ENCODE data around the gene SUCO. TPM values are rescaled to one million over a fixed set of nuclear protein-coding genes. Genes with fewer than 3 reads are reported as not detected.

SUCO gene
- polyA plus RNA-seq, 1 of the 3 experiments (the other 2 are of a cell fraction), result 5.4 TPM

DNA sequence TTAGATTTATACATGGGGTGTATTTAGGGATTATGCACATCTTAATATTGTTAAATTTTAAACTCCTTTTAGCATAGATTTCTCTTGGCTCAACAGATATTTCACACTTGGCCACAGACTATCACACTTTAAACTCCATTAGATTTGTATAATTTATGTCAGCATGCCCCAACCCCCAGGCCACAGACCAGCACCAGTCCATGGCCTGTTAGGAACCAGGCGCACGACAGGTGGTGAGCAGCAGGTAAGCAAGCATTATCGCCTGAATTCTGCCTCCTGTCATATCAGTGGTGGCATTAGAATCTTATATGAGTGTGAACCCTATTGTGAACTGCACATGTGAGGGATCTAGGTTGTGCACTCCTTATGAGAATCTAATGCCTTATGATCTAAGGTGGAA is 34.8 kb downstream of the SUCO start:
- Histone ChIP-seq H3K4me1 (ENCODE audit: control insufficient read depth in 1 of 2, insufficient read depth in 2 of 2, low read depth in 1 of 2, low read length in 1 of 2) (peaks cover 0 to 6% of the 10 kb centered on the region in 2 experiments; a peak in 1 of 4 replicates), H3K4me2 (no peak overlapping the region), H3K9me2 (no peaks in the 10 kb centered on the region), H3F3A (replicated peaks; ENCODE audit: insufficient read depth) (peaks cover 6% of the 10 kb centered on the region), H3K36me3 (replicated peaks in 1 of 2; ENCODE audit: control insufficient read depth in 1 of 2, insufficient read depth in 2 of 2, low read length in 1 of 2) (peaks cover 44 to 58% of the 10 kb centered on the region in 2 experiments), H4K20me1 (ENCODE audit: insufficient read depth) (no peaks in the 10 kb centered on the region), H3K27me3 (ENCODE audit: insufficient read depth) (no peaks in the 10 kb centered on the region), H3K79me2 (ENCODE audit: insufficient read depth) (no peaks in the 10 kb centered on the region), H3K9ac (no peak overlapping the region), H3K27ac (ENCODE audit: low read depth in 2 of 2, low read length in 1 of 2) (no peak overlapping the region), H2AFZ (ENCODE audit: low read depth) (no peak overlapping the region), H3K4me3 (ENCODE audit: low read depth in 2 of 2, low read length in 1 of 2) (no peak overlapping the region), H3K9me3 (no peaks in the 10 kb centered on the region)
- ChIA-PET CTCF (no interaction called here), POLR2A (no interaction called here)
- TF ChIP-seq ELF1 (IDR thresholded peaks at IDR 0.05), result no peak
- no peak for TF ChIP-seq GATA2 (CRISPR knock-in tag; IDR thresholded peaks at IDR 0.05)
- no peak for TF ChIP-seq RAD21 (IDR thresholded peaks at IDR 0.05; ENCODE audit: low read length)
- no peak for TF ChIP-seq TAF1 (IDR thresholded peaks at IDR 0.05; ENCODE audit: borderline replicate concordance, low read depth, low read length)
- TF ChIP-seq PBX3 (IDR thresholded peaks at IDR 0.05), result no peak
- TF ChIP-seq USF1 (IDR thresholded peaks at IDR 0.05; ENCODE audit: borderline replicate concordance, low read depth), result no peak
- TF ChIP-seq USF2 (IDR thresholded peaks at IDR 0.05; ENCODE audit: borderline replicate concordance, low read depth, low read length), result no peak
- no peak for TF ChIP-seq TCF12 (IDR thresholded peaks at IDR 0.05)
- TF ChIP-seq RFX5 (IDR thresholded peaks at IDR 0.05; ENCODE audit: low read length), result no peak
- TF ChIP-seq, protein P1, sequence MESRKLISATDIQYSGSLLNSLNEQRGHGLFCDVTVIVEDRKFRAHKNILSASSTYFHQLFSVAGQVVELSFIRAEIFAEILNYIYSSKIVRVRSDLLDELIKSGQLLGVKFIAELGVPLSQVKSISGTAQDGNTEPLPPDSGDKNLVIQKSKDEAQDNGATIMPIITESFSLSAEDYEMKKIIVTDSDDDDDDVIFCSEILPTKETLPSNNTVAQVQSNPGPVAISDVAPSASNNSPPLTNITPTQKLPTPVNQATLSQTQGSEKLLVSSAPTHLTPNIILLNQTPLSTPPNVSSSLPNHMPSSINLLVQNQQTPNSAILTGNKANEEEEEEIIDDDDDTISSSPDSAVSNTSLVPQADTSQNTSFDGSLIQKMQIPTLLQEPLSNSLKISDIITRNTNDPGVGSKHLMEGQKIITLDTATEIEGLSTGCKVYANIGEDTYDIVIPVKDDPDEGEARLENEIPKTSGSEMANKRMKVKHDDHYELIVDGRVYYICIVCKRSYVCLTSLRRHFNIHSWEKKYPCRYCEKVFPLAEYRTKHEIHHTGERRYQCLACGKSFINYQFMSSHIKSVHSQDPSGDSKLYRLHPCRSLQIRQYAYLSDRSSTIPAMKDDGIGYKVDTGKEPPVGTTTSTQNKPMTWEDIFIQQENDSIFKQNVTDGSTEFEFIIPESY (IDR thresholded peaks at IDR 0.05; ENCODE audit: borderline replicate concordance, low read depth), result no peak
- 97% methylated on average over 3 of the region's 3 CpGs for WGBS (ENCODE audit: low lambda C conversion rate)
- DNase-seq, result no peak

GRCh38 chr1:172574080-172574479 is 41.1 kb downstream of the SUCO start:
- CTCF ChIA-PET, result no interaction called here
- TF ChIP-seq TAF1 (IDR thresholded peaks at IDR 0.05; ENCODE audit: borderline replicate concordance, low read depth, low read length) (no peak), GABPA (IDR thresholded peaks at IDR 0.05; ENCODE audit: low read depth) (no peak), YY1 (IDR thresholded peaks at IDR 0.05; ENCODE audit: low read depth) (no peak), RCOR1 (IDR thresholded peaks at IDR 0.05; ENCODE audit: low read length) (no peak), RXRA (IDR thresholded peaks at IDR 0.05; ENCODE audit: borderline replicate concordance, low read depth) (no peak), MEF2A (IDR thresholded peaks at IDR 0.05; ENCODE audit: borderline replicate concordance, low read depth) (no peak)
- TF ChIP-seq, protein P2, sequence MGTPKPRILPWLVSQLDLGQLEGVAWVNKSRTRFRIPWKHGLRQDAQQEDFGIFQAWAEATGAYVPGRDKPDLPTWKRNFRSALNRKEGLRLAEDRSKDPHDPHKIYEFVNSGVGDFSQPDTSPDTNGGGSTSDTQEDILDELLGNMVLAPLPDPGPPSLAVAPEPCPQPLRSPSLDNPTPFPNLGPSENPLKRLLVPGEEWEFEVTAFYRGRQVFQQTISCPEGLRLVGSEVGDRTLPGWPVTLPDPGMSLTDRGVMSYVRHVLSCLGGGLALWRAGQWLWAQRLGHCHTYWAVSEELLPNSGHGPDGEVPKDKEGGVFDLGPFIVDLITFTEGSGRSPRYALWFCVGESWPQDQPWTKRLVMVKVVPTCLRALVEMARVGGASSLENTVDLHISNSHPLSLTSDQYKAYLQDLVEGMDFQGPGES (IDR thresholded peaks at IDR 0.05; ENCODE audit: low read depth, low read length), result no peak
- TF ChIP-seq, protein P3, sequence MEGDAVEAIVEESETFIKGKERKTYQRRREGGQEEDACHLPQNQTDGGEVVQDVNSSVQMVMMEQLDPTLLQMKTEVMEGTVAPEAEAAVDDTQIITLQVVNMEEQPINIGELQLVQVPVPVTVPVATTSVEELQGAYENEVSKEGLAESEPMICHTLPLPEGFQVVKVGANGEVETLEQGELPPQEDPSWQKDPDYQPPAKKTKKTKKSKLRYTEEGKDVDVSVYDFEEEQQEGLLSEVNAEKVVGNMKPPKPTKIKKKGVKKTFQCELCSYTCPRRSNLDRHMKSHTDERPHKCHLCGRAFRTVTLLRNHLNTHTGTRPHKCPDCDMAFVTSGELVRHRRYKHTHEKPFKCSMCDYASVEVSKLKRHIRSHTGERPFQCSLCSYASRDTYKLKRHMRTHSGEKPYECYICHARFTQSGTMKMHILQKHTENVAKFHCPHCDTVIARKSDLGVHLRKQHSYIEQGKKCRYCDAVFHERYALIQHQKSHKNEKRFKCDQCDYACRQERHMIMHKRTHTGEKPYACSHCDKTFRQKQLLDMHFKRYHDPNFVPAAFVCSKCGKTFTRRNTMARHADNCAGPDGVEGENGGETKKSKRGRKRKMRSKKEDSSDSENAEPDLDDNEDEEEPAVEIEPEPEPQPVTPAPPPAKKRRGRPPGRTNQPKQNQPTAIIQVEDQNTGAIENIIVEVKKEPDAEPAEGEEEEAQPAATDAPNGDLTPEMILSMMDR (IDR thresholded peaks at IDR 0.05), result no peak

More at GRCh38 chr1:172574080-172574479, 41.1 kb downstream of the SUCO start:
- Histone ChIP-seq H3F3A (replicated peaks; ENCODE audit: insufficient read depth) (peaks cover 21% of the 10 kb centered on the region), H3K9ac (no peak overlapping the region), H3K4me1 (ENCODE audit: control insufficient read depth in 1 of 2, insufficient read depth in 2 of 2, low read depth in 1 of 2, low read length in 1 of 2) (no peaks in the 10 kb centered on the region), H3K9me3 (no peaks in the 10 kb centered on the region), H4K20me1 (ENCODE audit: insufficient read depth) (no peaks in the 10 kb centered on the region), H3K4me3 (ENCODE audit: low read depth in 2 of 2, low read length in 1 of 2) (no peak overlapping the region), H3K4me2 (no peak overlapping the region), H3K79me2 (ENCODE audit: insufficient read depth) (no peaks in the 10 kb centered on the region), H3K27me3 (ENCODE audit: insufficient read depth) (no peaks in the 10 kb centered on the region), H3K27ac (ENCODE audit: low read depth in 2 of 2, low read length in 1 of 2) (no peak overlapping the region), H3K9me2 (no peaks in the 10 kb centered on the region), H3K36me3 (replicated peaks in 1 of 2; ENCODE audit: control insufficient read depth in 1 of 2, insufficient read depth in 2 of 2, low read length in 1 of 2) (peaks cover 79 to 82% of the 10 kb centered on the region in 2 experiments), H2AFZ (ENCODE audit: low read depth) (no peak overlapping the region)
- 100% methylated on average over 2 of the region's 2 CpGs for WGBS (ENCODE audit: low lambda C conversion rate)
- DNase-seq, result no peak
- POLR2A ChIA-PET, result no interaction called here

Data from SK-N-SH (cell line).